Skin of body (tissue), 2 donors: Measurements from ENCODE around the gene MIB1. TPM values are rescaled to one million over a fixed set of nuclear protein-coding genes. Genes with fewer than 3 reads are reported as not detected.
A peak's percentile ranks its signal among the peaks of the same experiment; 100 is the strongest.
"Not testable (repeated sequence)": the region's sequence is repeated elsewhere in the genome, so short reads cannot be mapped to it uniquely, and the experiment has no call there.

Experiments
- DNase-seq: peaks from one replicate; lab custom pipeline; 2025; lab: John Stamatoyannopoulos, UW
- total RNA-seq: library from RNA; depleted of rRNA; stranded (reverse); fragments of >200 nt; gene quantifications from one replicate; pipeline ENCODE4 v1.2.3, GENCODE V29; 2014

Gene MIB1
- total RNA-seq, result 48.1 TPM

DNA sequence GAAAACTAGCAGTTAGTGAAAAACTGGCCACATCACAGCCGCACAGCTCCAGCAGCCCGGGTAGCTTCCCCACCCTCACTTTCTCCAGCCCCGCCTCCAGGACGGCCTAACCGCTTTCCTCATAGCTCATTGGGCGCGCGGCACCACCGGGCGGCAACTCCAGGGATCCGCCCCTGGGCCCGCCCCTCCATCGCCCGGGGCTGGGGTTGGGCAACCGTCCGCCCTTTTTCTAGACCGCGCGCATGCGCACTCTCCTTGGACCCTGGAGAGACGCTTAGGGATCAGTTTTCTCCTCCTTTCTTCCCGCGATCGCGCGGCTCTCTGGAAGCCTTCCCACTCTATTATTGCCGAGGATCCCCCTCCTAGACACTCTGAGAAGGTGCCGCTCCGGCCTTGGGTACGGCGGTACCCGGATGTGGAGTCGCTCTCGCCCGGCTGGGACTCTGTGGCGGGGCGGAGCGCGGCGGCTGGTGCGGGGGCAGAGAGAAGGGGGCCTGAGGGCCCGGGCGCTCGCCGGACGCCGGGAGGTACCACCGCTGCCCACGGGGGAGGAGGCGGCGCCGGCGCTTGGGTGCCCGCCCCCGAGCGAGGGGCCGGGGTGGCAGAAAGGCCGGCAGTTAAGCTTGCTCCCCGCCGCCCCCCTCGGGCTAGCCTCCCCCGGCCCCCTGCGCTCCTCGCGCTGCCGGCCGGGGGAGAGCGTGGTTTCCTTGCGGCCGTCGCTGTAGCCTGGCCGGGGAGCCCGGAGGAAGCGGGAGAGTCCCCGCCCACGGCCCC lies at the start of gene MIB1:
MIB1 (plus strand) TSS at position 255 of the 774 bp plus-strand sequence. CDS start 792 bp downstream, outside the sequence.
- peak; percentile 98 for DNase-seq

DNA sequence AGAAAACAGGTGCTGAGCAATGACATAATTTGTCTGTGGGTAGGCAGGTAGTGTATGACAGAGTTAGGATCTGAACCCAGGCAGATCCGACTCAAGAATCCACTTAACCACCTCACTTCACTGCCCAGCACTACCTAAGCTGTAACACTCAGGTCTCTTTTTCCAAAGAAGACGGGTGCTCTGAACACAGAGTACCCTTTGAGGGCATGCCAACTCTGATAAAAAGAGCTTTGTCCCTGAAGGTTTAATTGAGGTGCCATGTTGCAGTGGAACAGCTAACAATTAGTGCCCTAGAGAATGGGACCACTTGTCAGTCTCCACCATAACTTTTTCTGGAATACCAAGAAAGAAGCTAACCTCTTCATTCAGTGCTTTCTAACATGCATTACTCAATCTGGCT lies 47.3 kb upstream of the MIB1 start:
- no peak for DNase-seq

DNA sequence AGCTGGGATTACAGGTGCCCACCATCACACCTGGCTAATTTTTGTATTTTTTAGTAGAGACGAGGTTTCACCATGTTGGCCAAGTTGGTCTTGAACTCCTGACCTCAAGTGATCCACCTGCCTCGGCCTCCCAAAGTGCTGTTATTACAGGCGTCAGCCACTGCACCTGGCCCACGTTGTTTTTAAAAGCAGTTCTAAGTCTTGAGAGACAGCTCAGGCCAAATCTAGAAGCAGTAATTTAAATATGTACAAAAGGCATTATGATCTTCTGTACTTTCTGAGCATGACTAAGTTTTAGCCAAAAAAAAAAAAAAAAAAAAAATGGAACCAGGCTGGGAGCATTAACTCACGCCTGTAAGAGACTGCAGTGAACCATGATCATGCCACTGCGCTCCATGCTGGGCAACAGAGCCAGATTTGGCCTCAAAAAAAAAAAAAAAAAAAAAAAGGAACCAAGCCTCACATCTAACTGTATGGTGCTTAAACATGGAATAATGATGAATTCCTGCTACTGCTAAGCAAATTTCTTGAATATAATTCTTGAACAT lies 40.0 kb upstream of the MIB1 start:
- no peak for DNase-seq

DNA sequence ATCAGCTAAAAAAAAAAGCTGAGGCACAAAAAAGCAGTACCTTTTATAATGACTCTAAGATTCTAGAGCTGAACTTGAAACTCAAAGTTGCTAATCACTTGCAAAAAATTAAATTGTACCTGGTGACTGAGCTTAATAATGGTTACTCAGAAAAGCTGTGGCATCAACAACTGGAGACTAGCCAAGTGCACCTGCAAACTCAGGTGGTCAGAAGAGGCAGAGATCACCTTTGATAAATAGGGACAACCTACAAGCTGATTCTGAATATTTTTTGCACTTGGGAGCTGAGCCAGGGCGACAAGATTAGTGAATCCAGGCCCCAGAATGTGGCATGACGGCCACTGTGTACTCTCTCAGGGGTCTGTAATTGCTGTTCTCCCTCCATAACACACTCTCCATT lies 39.0 kb upstream of the MIB1 start:
- no peak for DNase-seq

DNA sequence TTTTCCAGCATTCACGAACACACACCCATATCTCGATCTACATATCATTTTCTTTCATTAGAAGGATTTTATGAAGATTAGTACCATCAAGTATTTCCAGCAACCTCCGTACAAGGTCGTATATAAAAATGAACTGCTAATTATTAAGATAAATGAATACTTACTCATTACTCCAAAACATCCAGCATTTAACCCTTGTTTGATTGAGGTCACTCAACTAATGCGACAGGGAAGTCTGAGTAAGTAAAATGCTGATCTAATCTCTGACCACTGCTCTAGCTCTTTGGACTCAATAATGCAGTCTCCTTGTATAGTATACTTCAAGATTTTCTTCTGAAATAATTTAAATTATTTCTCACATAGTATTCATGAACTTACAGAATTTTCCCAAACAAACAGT lies 38.0 kb upstream of the MIB1 start:
- peak; percentile 8 for DNase-seq

DNA sequence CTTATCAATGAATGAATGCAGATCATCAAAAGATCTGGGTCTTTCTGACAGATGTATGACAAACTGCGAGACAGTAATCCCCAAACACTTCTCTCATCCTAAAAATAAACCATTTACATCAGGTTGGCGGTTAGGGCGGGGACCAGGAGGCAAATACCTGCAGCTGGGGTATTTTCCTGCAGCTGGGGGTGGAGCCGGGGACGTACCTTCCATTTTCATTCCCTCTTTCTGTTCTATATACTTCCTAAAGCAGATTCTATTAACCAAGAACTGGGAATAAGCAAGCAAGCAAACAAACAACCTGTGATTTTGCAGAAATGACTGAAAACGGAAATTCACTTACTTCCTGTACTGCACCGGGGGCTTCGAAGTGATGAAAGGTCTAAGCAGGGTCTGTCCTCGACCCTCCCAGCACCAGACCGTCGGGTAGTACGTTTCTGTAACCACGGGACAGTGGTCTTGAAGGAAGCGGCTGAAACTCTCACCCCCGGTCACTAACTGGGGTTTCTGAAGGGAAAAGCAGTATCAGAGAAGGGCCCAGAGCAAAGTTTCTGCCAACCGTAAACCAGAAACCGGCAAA lies 37.3 kb upstream of the MIB1 start:
- no peak for DNase-seq

DNA sequence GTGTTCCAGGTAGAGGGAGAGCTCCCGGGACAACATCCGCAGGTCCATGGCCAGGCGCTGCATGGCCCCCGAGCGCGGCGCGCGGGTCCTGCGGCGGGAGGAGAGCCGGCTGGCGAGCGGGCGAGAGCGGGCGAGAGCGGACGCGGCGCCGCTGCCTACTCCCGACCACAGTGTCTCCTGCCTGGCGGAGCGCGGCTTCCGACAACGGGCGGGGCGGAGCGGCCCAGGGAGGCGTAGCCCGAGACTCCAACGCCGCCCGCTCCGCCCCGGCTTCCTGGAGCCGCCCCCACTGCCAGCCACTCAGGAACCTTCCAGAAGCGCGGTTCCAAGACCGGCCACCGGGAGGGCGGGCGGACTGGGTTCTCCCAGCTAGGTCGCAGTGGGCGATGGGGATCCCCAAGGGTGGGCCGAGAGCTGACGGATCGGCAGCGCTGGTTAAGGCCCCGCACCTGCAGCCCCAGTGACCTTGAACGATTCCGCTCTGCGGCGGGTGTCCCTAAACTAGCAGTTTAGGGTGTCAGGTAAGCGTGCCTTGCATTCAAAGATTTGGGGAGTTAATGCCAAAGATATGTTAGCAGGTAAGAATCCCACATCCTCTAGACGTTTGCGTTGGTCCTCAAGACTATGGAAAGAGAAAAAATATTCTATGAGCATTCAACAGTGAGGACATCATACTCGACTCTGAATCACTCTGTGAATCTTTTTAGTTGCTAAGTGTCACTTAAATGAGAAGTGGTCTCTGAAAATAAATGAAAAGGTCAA lies 35.8 kb upstream of the MIB1 start, which contains the start of gene ABHD3:
ABHD3 (minus strand) TSS at position 172 of the 762 bp plus-strand sequence; CDS start at position 63, 109 bp downstream.
- DNase-seq, result peak; percentile 76

DNA sequence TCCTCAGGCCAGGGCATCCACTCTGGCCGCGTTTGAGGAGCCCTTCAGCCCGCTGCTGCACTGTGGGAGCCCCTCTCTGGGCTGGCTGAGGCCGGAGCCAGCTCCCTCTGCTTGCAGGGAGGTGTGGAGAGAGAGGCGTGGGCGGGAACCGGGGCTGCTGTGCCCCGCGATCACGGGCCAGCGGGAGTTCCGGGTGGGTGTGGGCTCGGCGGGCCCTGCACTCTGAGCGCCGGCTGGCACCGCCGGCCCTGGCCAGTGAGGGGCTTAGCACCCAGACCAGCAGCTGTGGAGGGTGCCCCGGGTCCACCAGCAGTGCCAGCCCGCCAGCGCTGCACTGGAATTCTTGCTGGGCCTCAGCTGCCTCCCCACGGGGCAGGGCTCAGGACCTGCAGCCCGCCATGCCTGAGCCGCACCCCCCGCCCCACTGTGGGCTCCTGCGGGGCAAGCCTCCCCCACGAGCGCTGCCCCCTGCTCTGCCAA lies 34.2 kb upstream of the MIB1 start:
- DNase-seq, result no peak

DNA sequence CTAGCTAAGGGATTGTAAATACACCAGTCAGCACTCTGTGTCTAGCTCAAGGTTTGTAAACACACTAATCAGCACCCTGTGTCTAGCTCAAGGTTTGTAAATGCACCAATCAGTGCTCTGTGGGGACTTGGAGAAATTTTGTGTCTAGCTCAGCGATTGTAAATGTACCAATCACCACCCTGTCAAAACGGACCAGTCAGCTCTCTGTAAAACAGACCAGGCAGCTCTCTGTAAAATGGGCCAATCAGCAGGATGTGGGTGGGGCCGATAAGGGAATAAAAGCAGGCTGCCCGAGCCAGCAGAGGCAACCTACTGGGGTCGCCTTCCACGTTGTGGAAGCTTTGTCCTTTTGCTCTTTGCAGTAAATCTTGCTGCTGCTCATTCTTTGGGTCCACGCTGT lies 33.5 kb upstream of the MIB1 start:
- not testable (repeated sequence) for DNase-seq

DNA sequence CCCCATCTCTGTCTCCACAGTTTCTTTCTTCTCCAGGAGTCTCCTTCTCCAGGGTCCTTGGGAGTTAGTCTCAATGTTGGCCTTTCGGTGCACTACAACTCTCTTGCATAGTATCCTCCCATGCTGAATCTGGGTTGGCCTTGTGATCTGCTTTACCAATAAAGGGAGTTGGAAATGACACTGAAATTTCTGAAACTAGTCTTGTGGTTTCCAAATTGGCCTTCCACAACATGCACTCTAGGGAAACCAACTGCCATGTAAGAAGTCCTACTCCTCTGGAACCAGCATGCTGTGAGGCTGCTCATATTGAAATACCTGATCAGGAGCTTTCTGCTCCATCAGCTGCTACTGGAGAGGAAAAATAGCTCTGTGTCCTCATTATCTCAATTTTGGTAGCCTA lies 26.1 kb upstream of the MIB1 start:
- no peak for DNase-seq

DNA sequence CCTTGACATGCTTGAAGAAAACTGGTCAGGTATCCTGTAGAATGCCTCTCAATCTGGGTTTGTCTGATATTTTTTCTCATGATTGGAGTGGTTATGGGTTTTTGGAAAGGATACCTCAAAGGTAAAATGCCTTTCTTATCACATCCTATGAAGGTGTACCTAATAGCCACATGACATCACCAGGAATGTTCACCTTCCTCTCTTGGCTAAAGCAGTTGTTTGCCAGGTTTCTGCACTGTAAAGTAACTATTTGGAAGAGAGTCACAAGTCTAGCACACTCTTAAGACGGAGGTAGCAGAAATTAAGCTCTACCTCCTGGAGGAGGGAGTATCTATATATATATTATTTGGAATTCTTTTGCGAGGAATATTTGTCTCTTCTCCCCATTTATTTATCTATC lies 17.9 kb upstream of the MIB1 start:
- DNase-seq, result no peak

DNA sequence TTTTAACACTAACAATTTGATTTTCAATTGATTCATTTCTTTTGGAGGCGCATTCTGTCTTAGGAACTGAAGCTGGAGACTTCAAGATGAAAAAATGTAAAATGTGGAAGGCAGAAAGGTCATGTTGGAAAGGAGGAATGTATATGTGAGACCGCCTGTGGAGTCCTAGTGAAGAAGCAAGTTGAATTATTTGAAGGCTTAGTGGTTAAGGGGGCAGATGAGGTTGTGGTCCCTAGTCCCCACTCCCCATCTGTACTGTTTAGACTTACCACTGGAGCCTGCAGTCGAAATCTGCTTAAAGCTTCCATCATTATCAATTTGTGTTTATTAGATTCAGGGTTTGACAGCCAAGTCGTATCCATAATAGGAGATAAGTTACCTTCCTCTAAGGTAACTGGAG lies 15.4 kb upstream of the MIB1 start:
- DNase-seq, result no peak

DNA sequence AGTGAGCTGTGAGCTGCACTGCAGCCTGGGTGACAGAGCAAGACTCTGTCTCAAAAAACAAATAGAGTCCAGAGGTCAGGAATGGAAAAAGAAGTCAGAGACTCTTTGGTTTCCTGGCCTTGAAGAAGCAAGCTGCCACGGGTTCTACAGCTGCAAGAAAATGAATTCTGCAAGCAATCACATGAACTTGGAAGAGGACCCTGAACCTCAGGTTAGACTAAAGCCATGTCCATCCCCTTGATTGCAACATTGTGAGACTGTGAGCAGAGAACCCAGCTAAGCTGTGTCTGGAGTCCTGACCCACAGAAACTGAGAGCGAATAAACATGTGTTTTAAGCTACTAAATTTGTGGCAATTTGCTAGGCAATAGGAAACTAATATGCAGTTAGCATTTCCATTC lies 12.9 kb upstream of the MIB1 start:
- no peak for DNase-seq

DNA sequence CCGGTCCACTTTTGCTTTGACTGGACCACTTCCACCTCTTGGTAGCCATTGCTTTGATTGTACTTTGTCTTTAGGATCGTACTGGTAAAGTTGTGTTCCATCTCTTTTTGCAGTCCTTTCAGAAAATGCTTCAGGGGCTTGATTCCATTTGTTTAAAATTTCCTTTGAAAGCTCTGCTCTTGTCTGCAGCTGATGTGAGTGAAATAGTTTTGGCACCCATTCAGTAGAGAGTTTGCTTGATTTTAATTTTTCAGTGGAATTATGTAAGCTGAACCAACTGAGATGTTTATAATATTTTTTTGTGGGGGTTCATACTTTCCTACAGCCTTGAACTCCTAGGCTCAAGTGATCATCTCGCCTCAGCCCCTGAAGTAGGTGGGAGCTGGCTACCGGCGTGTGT lies 7.6 kb upstream of the MIB1 start:
- no peak for DNase-seq

DNA sequence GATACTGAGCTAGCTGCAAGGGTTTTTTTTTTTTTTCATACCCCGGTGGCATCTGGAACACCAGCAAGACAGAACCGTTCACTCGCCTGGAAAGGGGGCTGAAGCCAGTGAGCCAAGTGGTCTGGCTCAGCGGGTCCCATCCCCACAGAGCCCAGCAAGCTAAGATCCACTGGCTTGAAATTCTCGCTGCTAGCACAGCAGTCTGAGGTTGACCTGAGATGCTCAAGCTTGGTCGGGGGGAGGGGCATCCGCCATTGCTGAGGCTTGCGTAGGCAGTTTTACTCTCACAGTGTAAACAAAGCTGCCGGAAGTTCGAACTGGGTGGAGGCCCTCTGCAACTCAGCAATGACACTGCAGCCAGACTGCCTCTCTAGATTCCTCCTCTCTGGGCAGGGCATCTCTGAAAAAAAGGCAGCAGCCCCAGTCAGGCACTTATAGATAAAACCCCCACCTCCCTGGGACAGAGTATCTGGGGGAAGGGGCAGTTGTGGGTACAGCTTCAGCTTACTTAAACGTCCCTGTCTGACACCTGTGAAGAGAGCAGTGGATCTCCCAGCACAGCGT lies 5.1 kb upstream of the MIB1 start:
- DNase-seq, result no peak

DNA sequence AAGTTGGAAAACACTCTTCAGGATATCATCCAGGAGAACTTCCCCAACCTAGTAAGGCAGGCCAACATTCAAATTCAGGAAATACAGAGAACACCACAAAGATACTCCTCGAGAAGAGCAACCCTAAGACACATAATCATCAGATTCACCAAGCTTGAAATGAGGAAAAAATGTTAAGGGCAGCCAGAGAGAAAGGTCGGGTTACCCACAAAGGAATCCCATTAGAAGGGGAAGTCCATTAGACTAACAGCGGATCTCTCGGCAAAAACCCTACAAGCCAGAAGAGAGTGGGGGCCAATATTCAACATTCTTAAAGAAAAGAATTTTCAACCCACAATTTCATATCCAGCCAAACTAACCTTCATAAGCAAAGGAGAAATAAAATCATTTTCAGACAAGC lies 3.7 kb upstream of the MIB1 start:
- DNase-seq, result not testable (repeated sequence)

DNA sequence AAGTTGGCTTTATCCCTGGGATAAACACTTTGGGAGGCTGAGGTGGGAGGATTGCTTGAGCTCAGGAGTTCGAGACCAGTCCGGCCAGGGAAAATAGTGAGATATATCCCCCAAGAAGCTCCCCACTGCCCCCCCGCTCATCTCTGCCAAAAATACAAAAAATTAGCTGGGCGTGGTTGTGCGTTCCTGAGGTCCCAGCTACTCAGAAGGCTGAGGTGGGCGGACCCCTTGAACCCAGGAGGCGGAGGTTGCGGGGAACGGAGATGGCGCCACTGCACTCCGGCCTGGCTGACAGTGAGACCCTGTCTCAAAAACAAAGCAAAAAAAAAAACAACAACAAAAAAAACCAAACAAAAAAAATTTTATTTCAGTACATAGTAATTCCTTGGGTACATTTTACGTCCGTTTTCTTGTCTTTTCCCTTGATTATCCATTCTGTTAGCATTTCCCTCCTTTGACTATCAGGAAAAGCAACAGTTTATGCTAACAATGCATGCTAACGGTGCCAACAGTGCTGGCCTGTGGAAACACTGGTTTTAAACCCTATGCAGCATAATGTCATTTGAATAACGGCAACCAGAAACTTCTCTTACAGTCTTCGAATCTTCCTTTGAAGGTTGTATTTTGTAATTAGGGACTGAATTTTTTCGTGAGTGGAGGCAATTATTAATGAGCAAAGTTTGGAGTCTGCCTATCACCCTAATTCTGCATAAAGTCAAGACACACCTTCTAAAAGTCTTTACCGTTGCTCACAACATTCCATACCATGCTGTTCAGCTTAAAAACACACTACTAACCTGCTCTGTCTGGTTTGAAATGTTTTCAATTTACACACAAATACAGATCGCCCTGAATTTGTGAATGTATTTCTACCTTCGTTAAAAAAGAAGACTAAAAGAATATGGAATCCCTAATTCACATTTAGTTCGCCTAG lies 721 bp upstream of the MIB1 start:
- no peak for DNase-seq

DNA sequence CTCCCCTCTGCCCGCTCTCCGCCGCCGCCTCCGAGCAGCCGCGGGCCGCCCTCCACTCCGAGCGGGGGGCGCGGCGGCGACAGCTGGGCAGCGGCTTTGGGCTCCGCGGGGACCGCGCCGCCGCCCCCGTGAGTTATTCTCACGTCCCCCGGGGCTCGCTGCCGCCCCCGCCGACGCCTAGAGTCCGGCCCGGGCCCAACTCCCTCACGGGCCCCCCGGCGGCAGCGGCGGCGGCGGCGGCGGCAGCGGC lies 645 bp downstream of the MIB1 start:
- no peak for DNase-seq

DNA sequence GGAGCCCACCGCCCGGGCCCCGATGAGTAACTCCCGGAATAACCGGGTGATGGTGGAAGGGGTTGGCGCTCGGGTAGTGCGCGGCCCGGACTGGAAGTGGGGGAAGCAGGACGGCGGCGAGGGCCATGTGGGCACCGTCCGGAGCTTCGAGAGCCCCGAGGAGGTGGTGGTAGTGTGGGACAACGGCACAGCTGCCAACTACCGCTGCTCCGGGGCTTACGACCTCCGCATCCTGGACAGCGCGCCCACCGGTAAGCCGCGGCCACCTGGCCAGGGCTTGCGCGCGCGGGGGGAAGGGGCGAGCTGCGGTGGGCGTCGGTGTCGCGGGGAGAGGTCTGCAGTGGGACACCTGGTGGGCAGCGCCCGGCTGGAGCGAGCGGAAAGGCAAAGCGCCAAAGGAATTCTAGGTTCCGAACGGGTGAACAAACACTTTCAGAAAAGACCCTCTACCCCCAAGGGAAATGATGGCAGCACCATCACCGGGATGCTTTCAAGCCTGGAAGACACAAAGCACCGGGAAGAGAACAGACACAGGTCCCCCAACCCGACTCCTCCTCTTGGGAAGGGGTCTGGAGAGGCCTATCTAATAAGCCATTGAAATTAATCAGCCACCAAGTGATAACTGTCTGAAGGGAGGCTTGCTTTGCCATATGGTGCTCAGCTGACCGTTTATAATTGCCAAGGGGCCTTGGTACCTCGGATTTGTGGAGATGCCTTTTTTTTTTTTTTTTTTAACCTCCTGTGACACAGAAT lies 1.1 kb downstream of the MIB1 start:
- no peak for DNase-seq

DNA sequence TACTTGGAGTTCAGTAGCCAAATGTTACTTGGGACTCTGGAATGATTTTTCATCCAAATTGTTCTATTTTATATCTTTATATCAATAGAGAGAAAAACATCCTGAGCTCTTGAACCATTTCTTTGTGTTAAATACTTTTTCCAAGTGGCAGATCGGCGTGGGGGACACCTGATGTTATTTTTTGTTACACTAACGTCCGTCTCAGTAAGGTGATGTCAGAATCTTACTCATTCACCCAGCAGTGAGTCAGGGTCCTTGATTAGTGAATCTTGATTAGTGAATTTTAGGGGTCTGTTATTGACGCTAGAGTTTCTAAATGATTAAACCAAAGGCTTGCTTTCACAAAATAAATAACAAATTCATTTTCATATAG lies 1.7 kb downstream of the MIB1 start:
- DNase-seq, result no peak
